Activated T-cell treated with anti-CD3 and anti-CD28 coated beads, Interleukin-2, amount 50 U/mL, for 1 hour (primary cell): Measurements from ENCODE around the gene MMP17.
"Not testable (repeated sequence)": the region's sequence is repeated elsewhere in the genome, so short reads cannot be mapped to it uniquely, and the experiment has no call there.

ENCODE experiments used
- DNase-seq: peaks from one replicate; pipeline ENCODE4 v3.0.0-alpha.2; 2020

MMP17 gene

GRCh38 chr12:131800594-131801135 is 27.5 kb upstream of the MMP17 start:
- no peak for DNase-seq

DNA sequence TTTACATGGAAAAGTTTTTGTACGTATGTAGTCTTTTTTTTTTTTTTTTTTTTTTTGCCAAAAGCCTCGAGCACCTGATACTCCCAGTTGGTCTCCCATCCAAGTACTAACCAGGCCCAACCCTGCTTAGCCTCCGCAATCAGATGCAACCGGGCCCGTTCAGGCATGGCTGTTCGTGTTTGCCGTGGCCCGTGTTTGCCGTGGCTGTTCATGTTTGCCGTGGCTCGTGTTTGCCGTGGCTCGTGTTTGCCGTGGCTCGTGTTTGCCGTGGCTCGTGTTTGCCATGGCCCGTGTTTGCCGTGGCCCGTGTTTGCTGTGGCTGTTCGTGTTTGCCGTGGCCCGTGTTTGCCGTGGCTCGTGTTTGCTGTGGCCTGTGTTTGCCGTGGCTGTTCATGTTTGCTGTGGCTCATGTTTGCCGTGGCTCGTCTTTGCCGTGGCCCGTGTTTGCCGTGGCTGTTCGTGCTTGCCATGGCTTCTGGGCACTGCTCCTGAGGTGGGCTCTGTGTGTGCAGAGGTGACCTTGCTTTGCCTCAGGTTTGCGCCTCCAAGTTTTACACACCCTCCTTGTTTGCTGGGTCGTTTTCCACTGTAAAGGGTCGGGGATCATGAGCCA is 26.8 kb upstream of the MMP17 start:
- no peak for DNase-seq

DNA sequence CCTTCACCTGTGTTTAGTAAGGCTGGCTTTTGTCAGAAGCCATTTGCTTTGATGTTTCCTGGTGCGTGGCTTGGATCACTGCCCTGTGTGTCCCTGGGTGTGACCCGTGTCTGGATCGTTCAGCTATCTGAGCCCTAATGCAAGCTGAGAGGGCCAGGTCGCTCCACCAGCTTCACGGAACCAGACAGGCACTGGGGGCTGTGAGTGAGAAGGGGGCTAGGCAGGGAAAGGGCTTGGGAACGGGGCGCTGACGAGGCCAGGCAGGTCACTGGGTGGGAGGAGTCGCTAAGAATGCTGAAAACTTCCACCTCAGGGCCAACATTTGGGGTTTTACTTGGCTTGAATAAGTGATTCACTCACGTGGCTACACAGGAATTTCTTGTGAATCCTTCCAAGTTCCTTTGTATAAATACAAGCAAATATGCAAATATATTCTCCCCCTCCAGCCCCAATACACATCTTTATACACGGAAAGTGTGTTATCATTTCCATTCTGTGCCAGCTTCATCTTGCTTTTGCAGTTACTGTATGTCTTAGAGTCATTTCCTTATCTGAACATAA is 24.2 kb upstream of the MMP17 start:
- DNase-seq, result no peak

- no peak for DNase-seq
Observed at GRCh38 chr12:131805421-131805820, 22.8 kb upstream of the MMP17 start.

GRCh38 chr12:131806674-131807073 is 21.5 kb upstream of the MMP17 start:
- no peak for DNase-seq

GRCh38 chr12:131808744-131809371 is 19.3 kb upstream of the MMP17 start:
- peak; percentile 47 for DNase-seq

DNA sequence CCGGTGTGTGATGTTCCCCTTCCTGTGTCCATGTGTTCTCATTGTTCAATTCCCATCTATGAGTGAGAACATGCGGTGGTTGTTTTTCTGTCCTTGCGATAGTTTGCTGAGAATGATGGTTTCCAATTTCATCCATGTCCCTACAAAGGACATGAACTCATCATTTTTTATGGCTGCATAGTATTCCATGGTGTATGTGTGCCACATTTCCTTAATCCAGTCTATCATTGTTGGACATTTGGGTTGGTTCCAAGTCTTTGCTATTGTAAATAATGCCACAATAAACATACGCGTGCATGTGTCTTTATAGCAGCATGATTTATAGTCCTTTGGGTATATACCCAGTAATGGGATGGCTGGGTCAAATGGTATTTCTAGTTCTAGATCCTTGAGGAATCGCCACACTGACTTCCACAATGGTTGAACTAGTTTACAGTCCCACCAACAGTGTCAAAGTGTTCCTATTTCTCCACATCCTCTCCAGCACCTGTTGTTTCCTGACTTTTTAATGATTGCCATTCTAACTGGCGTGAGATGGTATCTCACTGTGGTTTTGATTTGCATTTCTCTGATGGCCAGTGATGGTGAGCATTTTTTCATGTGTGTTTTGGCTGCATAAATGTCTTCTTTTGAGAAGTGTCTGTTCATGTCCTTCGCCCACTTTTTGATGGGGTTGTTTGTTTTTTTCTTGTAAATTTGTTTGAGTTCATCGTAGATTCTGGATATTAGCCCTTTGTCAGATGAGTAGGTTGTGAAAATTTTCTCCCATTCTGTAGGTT is 18.5 kb upstream of the MMP17 start:
- DNase-seq, result not testable (repeated sequence)

GRCh38 chr12:131810726-131811125 is 17.5 kb upstream of the MMP17 start:
- no peak for DNase-seq

DNA sequence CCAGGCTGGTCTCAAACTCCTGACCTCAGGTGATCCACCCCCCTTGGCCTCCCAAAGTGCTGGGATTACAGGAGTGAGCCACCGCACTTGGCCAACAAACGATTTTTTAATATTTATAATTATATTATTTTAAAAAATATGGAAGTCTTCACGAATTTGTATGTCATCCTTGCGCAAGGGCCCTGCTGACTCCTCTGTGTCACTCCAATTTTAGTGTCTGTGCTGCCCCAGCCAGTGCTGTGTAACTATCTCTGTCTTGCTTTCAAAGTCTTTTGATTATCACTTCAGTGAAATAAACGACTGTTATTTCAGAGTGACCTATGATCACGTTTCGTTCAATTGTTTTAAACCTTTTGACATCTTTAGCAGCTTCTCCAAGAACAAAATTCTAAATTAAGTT is 13.1 kb upstream of the MMP17 start:
- DNase-seq, result no peak

DNA sequence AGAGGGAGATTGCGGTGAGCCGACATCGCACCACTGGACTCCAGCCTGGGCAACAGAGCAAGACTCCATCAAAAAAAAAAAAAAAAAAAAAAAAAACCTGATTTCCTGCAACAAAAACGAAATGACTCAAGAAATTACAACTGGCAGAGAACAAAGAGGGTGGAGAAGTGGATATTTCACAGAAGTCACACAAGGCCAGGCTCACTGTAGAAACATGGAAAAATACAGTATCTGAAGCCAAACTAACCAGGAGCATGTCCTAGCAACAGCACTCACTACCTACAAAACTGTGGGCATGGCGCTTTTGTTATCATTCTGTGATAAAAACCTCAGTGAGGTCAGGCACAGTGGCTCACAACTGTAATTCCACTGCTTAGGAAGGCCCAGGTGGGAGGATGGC is 11.7 kb upstream of the MMP17 start:
- DNase-seq, result no peak

DNA sequence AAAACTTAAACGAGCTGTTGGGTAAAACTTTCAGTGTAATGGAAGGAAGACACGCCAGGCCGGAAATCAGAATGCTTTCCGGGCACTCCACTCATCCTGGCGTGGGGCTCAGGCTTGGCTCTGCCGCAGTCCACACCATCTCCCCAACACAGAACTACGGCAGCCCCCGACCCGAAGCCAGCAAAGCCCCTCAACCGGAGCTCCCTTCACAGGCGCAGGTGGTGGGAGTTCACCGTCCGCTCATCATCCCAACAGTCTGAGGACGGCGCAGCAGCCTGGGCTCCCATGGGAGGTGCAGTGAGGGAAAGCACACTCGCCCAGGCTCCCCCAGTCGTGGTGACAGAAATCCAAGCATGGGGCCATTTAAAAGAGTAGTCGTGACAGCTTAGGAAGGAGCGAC is 11.0 kb upstream of the MMP17 start:
- no peak for DNase-seq

- no peak for DNase-seq
Observed at GRCh38 chr12:131818821-131819585, 9.2 kb upstream of the MMP17 start.

DNA sequence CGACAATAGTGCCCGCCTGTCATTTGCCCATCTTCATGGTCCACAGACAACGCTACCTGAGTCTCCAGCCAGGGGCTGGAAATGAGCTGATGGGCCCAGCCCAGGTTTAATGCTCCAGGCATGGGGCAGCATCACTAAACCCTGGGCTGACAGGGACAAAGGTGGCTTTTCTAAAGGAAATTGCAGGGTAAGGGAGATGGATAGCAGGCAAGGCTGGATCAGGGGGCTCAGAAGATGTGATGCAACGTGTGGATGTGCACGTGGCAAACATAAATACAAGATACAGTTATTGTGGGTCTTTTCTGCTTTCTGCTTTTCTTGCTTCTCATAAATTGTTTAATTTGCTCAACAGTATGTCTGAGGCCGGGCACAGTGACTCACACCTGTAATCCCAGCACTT is 3.7 kb upstream of the MMP17 start:
- DNase-seq, result no peak

GRCh38 chr12:131825146-131825892 is 2.9 kb upstream of the MMP17 start:
- no peak for DNase-seq

- no peak for DNase-seq
Observed at GRCh38 chr12:131826097-131826928, 1.9 kb upstream of the MMP17 start.

GRCh38 chr12:131828671-131829355 is 620 bp downstream of the MMP17 start:
- peak; percentile 31 for DNase-seq

GRCh38 chr12:131829356-131829747 is 1.2 kb downstream of the MMP17 start:
- no peak for DNase-seq

GRCh38 chr12:131829791-131830334 is 1.7 kb downstream of the MMP17 start:
- no peak for DNase-seq

GRCh38 chr12:131830335-131830913 is 2.2 kb downstream of the MMP17 start:
- peak; percentile 45 for DNase-seq
